Neural progenitor cell (in vitro differentiated cells): ENCODE measurements around the gene NUBP2. TPM values are rescaled to one million over a fixed set of nuclear protein-coding genes. Genes with fewer than 3 reads are reported as not detected.
A peak's percentile ranks its signal among the peaks of the same experiment; 100 is the strongest.

ENCODE experiments used
- DNase-seq: peaks from one replicate; pipeline ENCODE4 v3.0.0-alpha.2; 2016; ENCODE audit warnings: low spot score
- H2AFZ ChIP-seq: fragments of 200-600 bp; sonication (generic); replicated peaks from 2 replicates; pipeline ENCODE4 v1.6.1; 2016; ENCODE audit warnings: antibody characterized with exemption
- H3F3A ChIP-seq: fragments of 200-600 bp; sonication (generic); 2 replicates; pipeline ENCODE4 v1.6.1; 2016; ENCODE audit warnings: antibody characterized with exemption, low read depth
- H3K27ac ChIP-seq: fragments of 200-600 bp; sonication (generic); 2 replicates; pipeline ENCODE4 v1.5.1; 2016; ENCODE audit warnings: mild to moderate bottlenecking
- H3K27me3 ChIP-seq: fragments of 200-600 bp; sonication (generic); 2 replicates; pipeline ENCODE4 v1.6.1; 2016; ENCODE audit warnings: mild to moderate bottlenecking, moderate library complexity
- H3K36me3 ChIP-seq: fragments of 200-600 bp; sonication (generic); 2 replicates; pipeline ENCODE4 v1.5.1; 2016
- H3K4me1 ChIP-seq: fragments of 200-600 bp; sonication (generic); 2 replicates; pipeline ENCODE4 v1.6.1; 2016; ENCODE audit warnings: mixed run types
- H3K4me2 ChIP-seq: fragments of 200-600 bp; sonication (generic); 2 replicates; pipeline ENCODE4 v1.6.1; 2016
- H3K4me3 ChIP-seq: fragments of 200-600 bp; sonication (generic); 2 replicates; pipeline ENCODE4 v1.5.1; 2016
- H3K79me2 ChIP-seq: fragments of 200-600 bp; sonication (generic); 2 replicates; pipeline ENCODE4 v1.6.1; 2016; ENCODE audit warnings: low read depth
- H3K9ac ChIP-seq: fragments of 200-600 bp; sonication (generic); 2 replicates; pipeline ENCODE4 v1.6.1; 2016
- H3K9me3 ChIP-seq: fragments of 200-600 bp; sonication (generic); 2 replicates; pipeline ENCODE4 v1.5.1; 2016; ENCODE audit warnings: low read depth
- H4K20me1 ChIP-seq: fragments of 200-600 bp; sonication (generic); 2 replicates; pipeline ENCODE4 v1.6.1; 2016; ENCODE audit warnings: low read depth
- H3K27ac Mint-ChIP-seq: 3 replicates; pipeline ENCODE4 v1.8.0; 2021; ENCODE audit warnings: mixed read lengths
- H3K27me3 Mint-ChIP-seq: 2 replicates; pipeline ENCODE4 v1.8.0; 2022; ENCODE audit warnings: low read depth, mild to moderate bottlenecking, inconsistent platforms, moderate library complexity, mixed read lengths; ENCODE audit not compliant: insufficient read depth
- H3K36me3 Mint-ChIP-seq: 3 replicates; pipeline ENCODE4 v1.8.0; 2021; ENCODE audit warnings: mixed read lengths
- H3K4me1 Mint-ChIP-seq: 3 replicates; pipeline ENCODE4 v1.8.0; 2021; ENCODE audit warnings: mixed read lengths
- H3K4me3 Mint-ChIP-seq: 3 replicates; pipeline ENCODE4 v1.8.0; 2021; ENCODE audit warnings: mild to moderate bottlenecking, moderate library complexity, mixed read lengths
- H3K9me3 Mint-ChIP-seq: 3 replicates; pipeline ENCODE4 v1.8.0; 2020; ENCODE audit warnings: mixed read lengths
- CTCF ChIP-seq: fragments of 200-600 bp; sonication (generic); IDR thresholded peaks from 2 replicates; pipeline ENCODE4 v1.5.1; 2017; ENCODE audit warnings: antibody characterized with exemption, mild to moderate bottlenecking
- EZH2 ChIP-seq: fragments of 200-600 bp; sonication (generic); IDR thresholded peaks from 2 replicates; pipeline ENCODE4 v1.6.1; 2017; ENCODE audit warnings: antibody characterized with exemption, mild to moderate bottlenecking, moderate library complexity
- EZH2phosphoT487 ChIP-seq: fragments of 200-600 bp; sonication (generic); IDR thresholded peaks from 2 replicates; pipeline ENCODE4 v1.6.1; 2017; ENCODE audit warnings: antibody characterized with exemption
- total RNA-seq: library from RNA; depleted of rRNA; stranded (reverse); fragments of >200 nt; gene quantifications from 2 replicates; pipeline ENCODE4 v1.2.3, GENCODE V29; 2015; ENCODE audit warnings: low replicate concordance

Gene NUBP2
- 22.8 and 77.7 TPM in 2 replicates for total RNA-seq

DNA sequence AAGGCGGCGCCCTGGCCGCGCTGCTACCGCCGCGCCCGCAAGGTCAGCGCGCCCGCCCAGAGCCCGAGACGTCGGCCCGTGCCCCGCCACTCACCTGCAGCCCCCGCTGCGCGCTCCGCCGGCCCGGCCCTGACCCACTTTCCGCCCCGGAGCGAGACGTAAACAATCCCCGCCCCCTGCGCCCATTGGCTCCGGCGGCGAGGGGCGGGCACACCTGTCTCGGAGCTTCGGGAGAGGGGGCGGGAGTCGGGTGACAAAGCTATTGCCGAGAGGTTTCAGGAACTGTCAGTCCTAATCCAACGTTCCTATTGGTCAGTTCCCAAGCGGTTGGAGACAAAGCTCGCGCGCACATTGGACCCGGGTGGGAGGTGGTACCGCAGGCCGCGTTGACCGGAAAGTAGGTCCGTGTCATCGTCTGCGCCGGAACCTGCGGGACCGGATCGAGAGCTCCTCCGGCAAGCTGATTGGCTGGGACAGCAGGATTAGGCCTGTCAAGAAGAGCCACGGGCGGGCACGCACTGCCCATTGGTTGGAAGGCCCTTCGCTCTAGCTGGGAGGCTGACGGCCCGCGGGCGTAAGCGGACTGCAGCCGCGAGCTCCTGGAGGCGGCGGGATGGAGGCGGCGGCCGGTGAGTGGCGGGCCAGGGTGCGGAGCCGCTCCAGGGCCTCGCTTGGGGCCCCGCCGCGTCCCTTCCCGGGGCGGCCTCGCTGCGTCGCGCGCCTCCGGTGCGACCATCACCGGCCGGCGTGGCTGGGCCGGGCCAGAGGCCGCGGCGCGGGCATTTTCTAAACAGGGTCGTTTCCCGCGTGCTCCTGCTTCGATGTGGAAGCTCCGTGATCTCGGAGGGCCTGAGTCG is at the start of gene NUBP2, which contains the start of gene SPSB3:
TSS of gene NUBP2 (plus strand) at position 553 of the 857 bp plus-strand sequence. CDS start at position 614, 61 bp downstream.
TSS of gene SPSB3 (minus strand) at position 164 of the 857 bp plus-strand sequence. CDS start 1,088 bp downstream, outside the sequence.
- peak within 1 kb of the TSS; percentile 97 for H3K4me3 Mint-ChIP-seq
- Histone ChIP-seq H3K79me2 (peaks cover 43% of the 10 kb centered on the region), H3K4me1 (peaks cover 6% of the 10 kb centered on the region), H4K20me1 (peaks cover 56% of the 10 kb centered on the region), H3K9me3 (no peaks in the 10 kb centered on the region), H3K27ac (peak within 1 kb of the TSS; percentile 59), H3K4me3 (peak within 1 kb of the TSS; percentile 95), H3K4me2 (peak within 1 kb of the TSS; percentile 100), H3K36me3 (no peaks in the 10 kb centered on the region), H2AFZ (peak within 1 kb of the TSS; percentile 43), H3F3A (peaks cover 16% of the 10 kb centered on the region), H3K27me3 (no peaks in the 10 kb centered on the region), H3K9ac (peak within 1 kb of the TSS; percentile 72)
- H3K36me3 Mint-ChIP-seq, result no peaks in the 10 kb centered on the region
- H3K4me1 Mint-ChIP-seq, result peaks cover 15% of the 10 kb centered on the region
- TF ChIP-seq CTCF (no peak), EZH2 (no peak), EZH2phosphoT487 (no peak)
- H3K27me3 Mint-ChIP-seq, result peaks cover 11% of the 10 kb centered on the region
- DNase-seq, result peak; percentile 100
- peak within 1 kb of the TSS; percentile 34 for H3K27ac Mint-ChIP-seq
- H3K9me3 Mint-ChIP-seq, result no peaks in the 10 kb centered on the region

DNA sequence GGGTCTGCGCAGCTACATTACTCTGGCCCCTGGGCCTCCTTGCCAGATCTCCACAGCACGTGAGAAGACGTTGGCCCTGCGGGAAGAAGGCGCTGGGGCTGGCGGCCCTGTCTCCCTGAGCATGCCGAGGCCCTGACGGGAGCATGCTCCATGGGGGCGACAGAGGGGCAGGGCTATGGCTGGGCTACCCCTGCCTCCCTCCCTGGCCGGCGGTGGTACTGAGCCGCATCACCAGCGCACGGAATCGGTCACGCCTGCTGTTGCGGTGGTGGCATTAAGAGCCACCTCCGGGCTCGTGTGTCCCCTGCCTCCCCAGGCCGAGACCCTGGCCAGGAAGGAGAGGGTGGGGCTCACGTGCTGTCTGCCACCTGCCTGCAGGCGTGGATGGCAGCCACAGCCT is 48.6 kb upstream of the NUBP2 start:
- H3K36me3 ChIP-seq, result no peaks in the 10 kb centered on the region

GRCh38 chr16:1734816-1735215 is 47.9 kb upstream of the NUBP2 start:
- Histone ChIP-seq H4K20me1 (no peaks in the 10 kb centered on the region), H3K9me3 (no peaks in the 10 kb centered on the region), H3K4me2 (no peak overlapping the region), H3K9ac (no peak overlapping the region), H3K27me3 (no peaks in the 10 kb centered on the region), H3F3A (peaks cover 52% of the 10 kb centered on the region), H3K4me3 (no peak overlapping the region), H2AFZ (no peak overlapping the region), H3K4me1 (no peaks in the 10 kb centered on the region), H3K27ac (no peak overlapping the region), H3K36me3 (no peaks in the 10 kb centered on the region), H3K79me2 (no peaks in the 10 kb centered on the region)
- no peak for TF ChIP-seq CTCF
- no peak for TF ChIP-seq EZH2
- TF ChIP-seq EZH2phosphoT487, result no peak
- no peak overlapping the region for H3K27ac Mint-ChIP-seq
- DNase-seq, result no peak
- H3K4me1 Mint-ChIP-seq, result no peaks in the 10 kb centered on the region
- no peaks in the 10 kb centered on the region for H3K27me3 Mint-ChIP-seq
- H3K4me3 Mint-ChIP-seq, result no peak overlapping the region
- H3K9me3 Mint-ChIP-seq, result peaks cover 2% of the 10 kb centered on the region
- H3K36me3 Mint-ChIP-seq, result peaks cover 3% of the 10 kb centered on the region

More for the DNA sequence above, 48.6 kb upstream of the NUBP2 start:
- Histone ChIP-seq H3K27ac (no peak overlapping the region), H3K27me3 (no peaks in the 10 kb centered on the region), H4K20me1 (peaks cover 2% of the 10 kb centered on the region), H3K4me1 (no peaks in the 10 kb centered on the region), H3K9me3 (no peaks in the 10 kb centered on the region), H3K79me2 (no peaks in the 10 kb centered on the region), H3K9ac (no peak overlapping the region), H3K4me2 (no peak overlapping the region), H3F3A (peaks cover 45% of the 10 kb centered on the region), H3K4me3 (no peak overlapping the region), H2AFZ (no peak overlapping the region)
- TF ChIP-seq CTCF (no peak), EZH2 (no peak), EZH2phosphoT487 (no peak)
- H3K27me3 Mint-ChIP-seq, result no peaks in the 10 kb centered on the region
- no peak for DNase-seq
- no peak overlapping the region for H3K4me3 Mint-ChIP-seq
- no peaks in the 10 kb centered on the region for H3K4me1 Mint-ChIP-seq
- no peak overlapping the region for H3K27ac Mint-ChIP-seq
- peaks cover 4% of the 10 kb centered on the region for H3K36me3 Mint-ChIP-seq
- H3K9me3 Mint-ChIP-seq, result peaks cover 2% of the 10 kb centered on the region
